Measurements from ENCODE around the gene GLRX.

GRCh38 chr5:95856501-95856981 is 34.0 kb upstream of the GLRX start:
- TF ChIP-seq CTCF (IDR thresholded peaks at IDR 0.05): no peak
- no peak for TF ChIP-seq ZFX (IDR thresholded peaks at IDR 0.05; ENCODE audit: borderline replicate concordance)

Measured in 22Rv1 (cell line).